ENCODE data around the gene PMAIP1. TPM values are rescaled to one million over a fixed set of nuclear protein-coding genes. Genes with fewer than 3 reads are reported as not detected.

PMAIP1 gene
- total RNA-seq, 3 donors from 2014 or later = 68.7 to 93.0 (median 79.7) TPM

- DNase-seq (peak; percentile 61), ATAC-seq (peak; percentile 45 to 47)
- Mint-ChIP-seq H3K4me3 (peak overlapping the region; percentile 94), H3K9me3 (no peaks in the 10 kb centered on the region), H3K4me1 (ENCODE audit: low read depth) (peaks cover 39% of the 10 kb centered on the region), H3K36me3 (ENCODE audit: insufficient read depth) (peaks cover 33% of the 10 kb centered on the region), H3K27me3 (ENCODE audit: low read depth) (no peaks in the 10 kb centered on the region)
These were observed 679 bp downstream of the PMAIP1 start for GRCh38 chr18:59900222-59901128.

GRCh38 chr18:59902131-59902992 lies 2.6 kb downstream of the PMAIP1 start:
- DNase-seq (no peak), ATAC-seq (peak; percentile 29)
- peak overlapping the region; percentile 94 for H3K4me3 Mint-ChIP-seq
- H3K4me1 Mint-ChIP-seq (ENCODE audit: low read depth) = peaks cover 58% of the 10 kb centered on the region
- no peaks in the 10 kb centered on the region for H3K9me3 Mint-ChIP-seq
- peaks cover 33% of the 10 kb centered on the region for H3K36me3 Mint-ChIP-seq (ENCODE audit: insufficient read depth)
- no peaks in the 10 kb centered on the region for H3K27me3 Mint-ChIP-seq (ENCODE audit: low read depth)

- peak overlapping the region; percentile 94 for H3K4me3 Mint-ChIP-seq
- H3K36me3 Mint-ChIP-seq (ENCODE audit: insufficient read depth) = peaks cover 33% of the 10 kb centered on the region
- peaks cover 60% of the 10 kb centered on the region for H3K4me1 Mint-ChIP-seq (ENCODE audit: low read depth)
- H3K27me3 Mint-ChIP-seq (ENCODE audit: low read depth) = no peaks in the 10 kb centered on the region
- DNase-seq (no peak), ATAC-seq (no peak)
- no peaks in the 10 kb centered on the region for H3K9me3 Mint-ChIP-seq
These were observed 3.3 kb downstream of the PMAIP1 start for GRCh38 chr18:59902993-59903610.

DNA sequence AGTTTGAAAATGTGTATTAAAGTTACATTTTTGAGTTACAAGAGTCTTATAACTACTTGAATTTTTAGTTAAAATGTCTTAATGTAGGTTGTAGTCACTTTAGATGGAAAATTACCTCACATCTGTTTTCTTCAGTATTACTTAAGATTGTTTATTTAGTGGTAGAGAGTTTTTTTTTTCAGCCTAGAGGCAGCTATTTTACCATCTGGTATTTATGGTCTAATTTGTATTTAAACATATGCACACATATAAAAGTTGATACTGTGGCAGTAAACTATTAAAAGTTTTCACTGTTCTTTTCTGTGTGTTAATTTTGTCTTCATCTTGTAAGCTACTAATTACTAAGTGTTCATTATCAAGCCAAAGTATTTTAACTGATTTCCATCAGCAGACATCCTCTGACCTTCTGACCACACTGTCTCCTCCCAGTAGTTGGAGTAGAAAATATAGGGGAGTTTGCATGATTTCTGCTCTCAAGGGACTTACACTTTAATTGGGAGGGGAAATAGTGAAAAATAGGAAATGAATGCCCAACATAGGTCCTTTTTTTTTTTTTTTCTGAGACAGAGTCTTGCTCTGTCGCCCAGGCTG lies 4.3 kb downstream of the PMAIP1 start:
- no peaks in the 10 kb centered on the region for H3K27me3 Mint-ChIP-seq (ENCODE audit: low read depth)
- DNase-seq (no peak), ATAC-seq (no peak)
- H3K9me3 Mint-ChIP-seq = no peaks in the 10 kb centered on the region
- H3K4me1 Mint-ChIP-seq (ENCODE audit: low read depth) = peaks cover 58% of the 10 kb centered on the region
- H3K36me3 Mint-ChIP-seq (ENCODE audit: insufficient read depth) = peaks cover 33% of the 10 kb centered on the region
- H3K4me3 Mint-ChIP-seq = peak overlapping the region; percentile 60

DNA sequence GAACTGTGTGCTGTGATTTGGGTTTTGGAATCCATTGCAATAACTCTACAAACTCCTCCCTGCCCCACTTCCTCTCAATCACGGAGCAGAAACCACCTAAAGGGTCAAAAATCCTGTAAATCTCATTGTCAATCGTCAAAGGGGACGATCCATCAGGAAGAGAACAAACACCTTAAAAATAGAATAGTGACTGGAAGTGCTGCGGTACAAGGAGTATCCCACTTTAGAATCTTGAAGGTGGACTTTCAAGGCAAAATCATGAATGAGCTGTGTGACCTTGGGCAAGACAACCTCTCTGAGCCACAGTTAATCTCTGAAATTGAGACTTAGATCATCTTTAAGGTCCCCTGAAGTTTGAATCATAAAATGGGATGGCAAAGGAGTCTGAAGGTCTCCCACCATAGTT lies 5.9 kb downstream of the PMAIP1 start:
- peaks cover 32% of the 10 kb centered on the region for H3K36me3 Mint-ChIP-seq (ENCODE audit: insufficient read depth)
- peaks cover 56% of the 10 kb centered on the region for H3K4me1 Mint-ChIP-seq (ENCODE audit: low read depth)
- DNase-seq (no peak), ATAC-seq (no peak)
- no peaks in the 10 kb centered on the region for H3K9me3 Mint-ChIP-seq
- no peak overlapping the region for H3K4me3 Mint-ChIP-seq
- H3K27me3 Mint-ChIP-seq (ENCODE audit: low read depth) = no peaks in the 10 kb centered on the region

DNA sequence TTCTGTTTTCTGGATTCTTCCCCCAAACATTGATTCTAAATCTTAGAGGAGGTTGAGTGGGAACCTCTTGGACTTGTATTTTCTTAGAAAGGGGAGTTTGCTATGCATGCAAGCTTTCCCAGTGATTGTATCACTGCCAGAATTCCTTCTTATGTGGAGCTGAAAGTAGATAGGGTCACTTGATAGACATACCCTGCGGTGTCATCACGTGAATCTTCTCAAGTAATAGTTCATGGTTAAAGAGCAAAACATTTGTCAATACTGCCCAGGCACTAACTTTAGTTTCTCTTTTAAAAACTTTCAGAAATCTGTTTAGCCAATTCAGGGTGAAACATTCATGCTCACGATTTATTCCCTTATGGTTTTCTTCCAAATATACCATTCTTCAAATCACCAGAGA lies 6.4 kb downstream of the PMAIP1 start:
- no peak for DNase-seq
- no peaks in the 10 kb centered on the region for H3K9me3 Mint-ChIP-seq

DNA sequence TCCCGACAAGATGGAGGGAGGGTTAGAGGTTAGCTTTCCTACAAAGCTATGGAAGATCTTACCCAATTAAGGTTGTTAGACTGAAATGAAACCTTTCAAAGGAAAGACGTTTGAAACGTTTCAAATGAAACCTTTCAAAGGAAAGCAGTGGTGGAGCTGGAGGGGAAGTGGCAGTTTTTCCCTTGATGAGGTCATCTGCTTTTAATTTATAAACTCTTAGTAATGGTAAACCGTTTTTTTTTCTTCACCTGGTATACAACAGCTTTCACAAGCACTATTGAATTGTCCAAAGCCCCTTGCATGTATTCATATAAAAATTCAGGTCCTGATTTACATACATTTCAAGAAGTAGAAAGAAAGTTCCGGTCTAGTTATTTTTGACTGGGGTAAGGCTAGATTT lies 7.4 kb downstream of the PMAIP1 start:
- no peak for DNase-seq
- peaks cover 57% of the 10 kb centered on the region for H3K4me1 Mint-ChIP-seq (ENCODE audit: low read depth)
- H3K9me3 Mint-ChIP-seq = no peaks in the 10 kb centered on the region
- no peak overlapping the region for H3K4me3 Mint-ChIP-seq
- H3K27me3 Mint-ChIP-seq (ENCODE audit: low read depth) = no peaks in the 10 kb centered on the region
- peaks cover 19% of the 10 kb centered on the region for H3K36me3 Mint-ChIP-seq (ENCODE audit: insufficient read depth)
- no peak for ATAC-seq

More for the DNA sequence above, 6.4 kb downstream of the PMAIP1 start:
- Mint-ChIP-seq H3K36me3 (ENCODE audit: insufficient read depth) (peaks cover 28% of the 10 kb centered on the region), H3K4me1 (ENCODE audit: low read depth) (peaks cover 56% of the 10 kb centered on the region), H3K27me3 (ENCODE audit: low read depth) (no peaks in the 10 kb centered on the region), H3K4me3 (no peak overlapping the region)
- ATAC-seq = no peak

- no peak overlapping the region for H3K4me3 Mint-ChIP-seq
- DNase-seq (no peak), ATAC-seq (no peak)
- peaks cover 14% of the 10 kb centered on the region for H3K36me3 Mint-ChIP-seq (ENCODE audit: insufficient read depth)
- H3K4me1 Mint-ChIP-seq (ENCODE audit: low read depth) = peaks cover 53% of the 10 kb centered on the region
- H3K27me3 Mint-ChIP-seq (ENCODE audit: low read depth) = no peaks in the 10 kb centered on the region
- H3K9me3 Mint-ChIP-seq = no peaks in the 10 kb centered on the region
These were observed 7.9 kb downstream of the PMAIP1 start for GRCh38 chr18:59907660-59908059.

DNA sequence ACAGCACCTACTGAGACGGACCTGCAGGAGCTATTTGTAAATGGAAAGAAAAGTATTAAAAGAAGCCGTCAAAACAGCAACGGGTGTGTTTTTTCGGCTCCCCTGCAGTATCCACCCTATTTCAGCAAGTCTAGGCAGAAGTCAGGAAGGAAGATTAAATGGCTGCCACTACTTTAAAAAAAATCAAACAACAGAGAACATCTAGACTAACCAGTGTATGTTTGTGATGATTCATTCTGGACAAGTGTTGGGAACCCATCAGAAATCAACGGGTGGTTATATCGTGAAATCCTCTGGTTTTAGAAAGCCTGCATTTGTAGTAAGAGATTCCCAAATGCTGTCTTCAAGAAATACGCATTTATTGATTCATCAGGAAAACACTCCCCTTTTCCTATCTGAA lies 9.0 kb downstream of the PMAIP1 start:
- peaks cover 7% of the 10 kb centered on the region for H3K36me3 Mint-ChIP-seq (ENCODE audit: insufficient read depth)
- no peaks in the 10 kb centered on the region for H3K9me3 Mint-ChIP-seq
- H3K4me3 Mint-ChIP-seq = no peak overlapping the region
- ATAC-seq (no peak), DNase-seq (no peak)
- peaks cover 45% of the 10 kb centered on the region for H3K4me1 Mint-ChIP-seq (ENCODE audit: low read depth)
- no peaks in the 10 kb centered on the region for H3K27me3 Mint-ChIP-seq (ENCODE audit: low read depth)

DNA sequence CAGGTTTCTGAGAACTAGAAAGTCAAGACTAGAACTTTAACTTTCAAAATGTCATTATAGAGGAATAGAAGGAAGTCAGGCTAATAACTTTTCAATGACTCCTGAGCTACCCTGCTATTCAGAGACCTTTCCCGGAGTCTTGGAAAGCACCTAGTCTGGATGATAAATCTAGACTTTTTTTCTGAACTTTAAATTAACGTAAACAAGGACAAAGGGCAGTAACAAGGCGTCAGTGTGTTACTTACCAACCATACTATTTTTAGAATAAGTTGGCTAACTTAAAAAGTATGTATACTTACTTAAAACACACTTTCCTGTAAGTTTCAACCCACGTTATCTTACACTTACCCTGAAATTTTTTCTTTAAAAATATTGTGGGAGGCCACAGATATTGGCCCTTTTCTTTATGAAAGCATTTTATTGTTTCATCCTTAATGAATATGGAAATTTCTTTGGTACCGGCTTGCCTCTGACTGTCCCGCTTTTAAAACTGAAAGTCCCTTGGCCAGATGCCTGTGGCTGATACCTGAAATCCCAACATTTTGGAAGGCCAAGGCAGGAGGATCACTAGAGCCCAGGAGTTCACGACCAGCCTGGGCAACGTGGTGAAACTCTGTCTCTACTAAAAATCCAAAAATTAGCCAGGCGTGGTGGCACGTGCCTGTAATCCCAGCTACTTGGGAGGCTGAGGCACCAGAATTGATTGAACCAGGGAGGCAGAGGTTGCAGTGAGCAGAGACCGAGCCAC lies 9.7 kb downstream of the PMAIP1 start:
- ATAC-seq (no peak), DNase-seq (no peak)
- Mint-ChIP-seq H3K27me3 (ENCODE audit: low read depth) (no peaks in the 10 kb centered on the region), H3K9me3 (no peaks in the 10 kb centered on the region), H3K4me1 (ENCODE audit: low read depth) (peaks cover 39% of the 10 kb centered on the region), H3K4me3 (no peak overlapping the region), H3K36me3 (ENCODE audit: insufficient read depth) (peaks cover 4% of the 10 kb centered on the region)

GRCh38 chr18:59910967-59911366 lies 11.2 kb downstream of the PMAIP1 start:
- Mint-ChIP-seq H3K36me3 (ENCODE audit: insufficient read depth) (no peaks in the 10 kb centered on the region), H3K9me3 (no peaks in the 10 kb centered on the region), H3K4me1 (ENCODE audit: low read depth) (peaks cover 25% of the 10 kb centered on the region), H3K4me3 (no peak overlapping the region), H3K27me3 (ENCODE audit: low read depth) (no peaks in the 10 kb centered on the region)
- DNase-seq (no peak), ATAC-seq (no peak)

GRCh38 chr18:59911600-59911999 lies 11.8 kb downstream of the PMAIP1 start:
- Mint-ChIP-seq H3K9me3 (no peaks in the 10 kb centered on the region), H3K36me3 (ENCODE audit: insufficient read depth) (no peaks in the 10 kb centered on the region), H3K4me3 (no peak overlapping the region), H3K4me1 (ENCODE audit: low read depth) (peaks cover 19% of the 10 kb centered on the region), H3K27me3 (ENCODE audit: low read depth) (no peaks in the 10 kb centered on the region)
- DNase-seq (no peak), ATAC-seq (no peak)

GRCh38 chr18:59912007-59912550 lies 12.3 kb downstream of the PMAIP1 start:
- DNase-seq (no peak), ATAC-seq (no peak)
- H3K4me1 Mint-ChIP-seq (ENCODE audit: low read depth) = peaks cover 14% of the 10 kb centered on the region
- H3K27me3 Mint-ChIP-seq (ENCODE audit: low read depth) = no peaks in the 10 kb centered on the region
- no peaks in the 10 kb centered on the region for H3K36me3 Mint-ChIP-seq (ENCODE audit: insufficient read depth)
- H3K4me3 Mint-ChIP-seq = no peak overlapping the region
- H3K9me3 Mint-ChIP-seq = no peaks in the 10 kb centered on the region

Data from activated T-cell treated with anti-CD3 and anti-CD28 coated beads, Interleukin-2, amount 50 U/mL, for 4 hours (primary cell).